HG02885 (cell line): ENCODE results near the gene HLA-DPA1.

Experiments used
- ATAC-seq: cut with Tn5 transposase; IDR thresholded peaks from one replicate; pipeline ENCODE4 v1.9.1; 2021; ENCODE audit warnings: mild to moderate bottlenecking; ENCODE audit not compliant: unreplicated experiment, poor library complexity

Gene HLA-DPA1

DNA sequence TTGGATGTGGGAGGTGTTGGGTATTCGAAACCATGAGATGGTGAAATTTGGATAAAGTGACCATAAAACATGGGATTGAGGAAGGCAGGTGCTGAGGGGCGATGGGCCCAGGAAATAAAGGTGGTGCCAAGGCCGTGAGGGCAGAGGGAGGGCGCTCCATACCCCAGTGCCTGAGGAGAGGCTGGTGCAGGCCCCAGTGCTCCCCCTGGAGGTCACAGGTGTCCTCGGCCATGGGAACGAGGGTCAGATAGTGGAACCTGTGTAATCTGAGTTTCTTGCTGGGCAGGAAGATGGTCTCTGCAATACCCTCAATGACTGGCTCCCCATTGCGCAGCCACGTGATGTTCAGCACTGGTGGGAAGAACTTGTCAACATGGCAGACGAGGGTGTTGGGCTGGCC is 18.5 kb upstream of the HLA-DPA1 start:
- ATAC-seq = no peak

DNA sequence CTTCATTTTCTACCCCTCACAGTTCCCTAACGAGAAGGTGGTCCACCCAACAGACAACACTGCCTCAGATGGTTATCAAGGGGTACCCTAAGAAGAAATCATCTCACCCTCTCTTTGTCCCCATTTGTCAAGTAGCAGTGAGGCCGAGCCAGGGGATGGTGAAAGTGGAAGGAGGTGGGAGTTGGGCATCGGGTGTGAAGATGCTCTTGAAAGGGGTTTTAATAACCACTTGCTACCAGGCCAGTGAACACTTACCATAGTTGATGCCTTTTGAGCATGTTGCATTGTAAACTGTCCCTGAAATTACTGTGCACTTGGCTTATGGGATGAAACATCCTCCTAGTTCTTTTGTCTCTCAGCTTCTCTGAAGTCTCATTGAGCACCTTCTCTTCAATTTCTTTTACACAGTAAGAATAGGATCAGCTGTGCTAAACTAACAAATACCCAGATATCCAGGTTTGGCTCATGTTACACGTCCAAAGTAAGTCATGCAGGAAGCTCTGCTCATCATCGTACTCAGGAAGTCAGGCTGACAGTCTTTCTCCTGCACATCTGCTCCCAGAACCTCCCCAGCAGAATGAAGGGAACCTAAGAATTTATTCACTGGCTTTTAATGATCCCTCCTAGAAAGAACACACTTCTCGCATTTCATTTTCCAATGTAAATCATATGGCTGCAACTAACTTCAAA is 15.6 kb upstream of the HLA-DPA1 start:
- ATAC-seq = no peak

DNA sequence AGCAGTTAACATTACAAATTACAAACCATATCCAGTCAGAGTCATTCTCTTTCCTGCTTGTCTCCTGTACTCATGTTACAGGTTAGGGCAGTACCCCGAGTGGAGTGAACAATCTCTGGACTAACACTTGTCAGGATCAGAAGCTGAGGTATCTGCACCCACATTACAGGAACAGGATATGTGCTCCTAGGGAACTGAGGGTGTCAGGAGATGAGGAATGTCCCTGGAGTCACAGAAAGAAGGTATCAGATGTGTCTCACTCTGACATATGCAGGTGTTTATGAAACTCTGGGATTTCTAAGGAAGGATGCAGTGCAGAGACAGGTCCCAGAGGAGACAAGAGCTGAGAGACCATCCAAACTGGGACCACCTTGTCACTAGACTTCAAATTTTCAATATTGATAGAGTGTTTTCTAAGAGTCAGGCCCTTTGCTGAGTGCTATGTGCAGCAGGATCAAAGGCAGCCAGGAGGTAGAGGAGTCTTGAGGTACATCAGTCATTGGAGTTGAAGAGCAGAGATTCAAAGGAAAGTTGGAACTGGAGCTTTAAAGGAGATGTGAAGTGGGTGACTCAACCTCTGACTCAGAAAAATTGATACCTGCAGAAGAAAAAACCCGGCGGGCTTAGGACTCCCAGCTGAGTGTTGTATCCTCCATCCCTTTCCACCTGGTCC is 14.9 kb upstream of the HLA-DPA1 start:
- ATAC-seq = no peak

DNA sequence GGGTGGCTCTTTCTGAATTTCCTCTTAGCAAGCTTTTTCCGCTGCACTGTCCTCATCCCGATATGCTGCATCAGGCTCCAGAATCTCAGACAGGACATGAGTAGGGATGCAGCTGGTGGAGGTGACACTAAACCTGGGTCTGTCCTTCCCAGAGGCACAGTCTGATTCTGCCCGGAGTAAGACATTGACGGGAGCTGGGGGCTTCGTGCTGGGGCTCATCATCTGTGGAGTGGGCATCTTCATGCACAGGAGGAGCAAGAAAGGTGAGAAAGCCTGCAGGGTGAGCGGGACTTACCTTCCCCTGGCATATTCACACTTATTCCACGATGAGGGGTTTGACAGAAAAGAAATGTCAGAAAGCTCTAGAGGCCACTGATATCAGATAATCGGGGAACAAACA is 12.2 kb upstream of the HLA-DPA1 start:
- ATAC-seq = no peak

DNA sequence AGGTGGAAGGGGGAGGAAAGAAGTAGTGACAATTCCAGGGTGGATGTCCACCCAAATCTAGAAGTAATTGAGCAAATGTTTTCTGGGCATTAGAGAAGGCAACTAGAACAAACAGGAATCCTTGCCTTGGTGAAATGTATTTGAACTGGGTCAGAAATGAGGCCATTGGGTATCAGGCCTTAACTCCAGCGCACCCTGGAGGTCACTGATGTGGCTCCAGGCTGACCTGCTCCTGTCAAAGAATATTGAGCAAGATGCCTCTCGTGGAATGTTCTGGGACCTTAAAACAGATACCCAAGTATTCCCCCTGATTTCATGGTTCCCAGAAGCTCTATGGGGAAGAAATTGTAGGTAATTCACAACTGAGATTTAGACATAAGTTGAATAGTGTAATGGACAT is 9.3 kb upstream of the HLA-DPA1 start:
- ATAC-seq = no peak

DNA sequence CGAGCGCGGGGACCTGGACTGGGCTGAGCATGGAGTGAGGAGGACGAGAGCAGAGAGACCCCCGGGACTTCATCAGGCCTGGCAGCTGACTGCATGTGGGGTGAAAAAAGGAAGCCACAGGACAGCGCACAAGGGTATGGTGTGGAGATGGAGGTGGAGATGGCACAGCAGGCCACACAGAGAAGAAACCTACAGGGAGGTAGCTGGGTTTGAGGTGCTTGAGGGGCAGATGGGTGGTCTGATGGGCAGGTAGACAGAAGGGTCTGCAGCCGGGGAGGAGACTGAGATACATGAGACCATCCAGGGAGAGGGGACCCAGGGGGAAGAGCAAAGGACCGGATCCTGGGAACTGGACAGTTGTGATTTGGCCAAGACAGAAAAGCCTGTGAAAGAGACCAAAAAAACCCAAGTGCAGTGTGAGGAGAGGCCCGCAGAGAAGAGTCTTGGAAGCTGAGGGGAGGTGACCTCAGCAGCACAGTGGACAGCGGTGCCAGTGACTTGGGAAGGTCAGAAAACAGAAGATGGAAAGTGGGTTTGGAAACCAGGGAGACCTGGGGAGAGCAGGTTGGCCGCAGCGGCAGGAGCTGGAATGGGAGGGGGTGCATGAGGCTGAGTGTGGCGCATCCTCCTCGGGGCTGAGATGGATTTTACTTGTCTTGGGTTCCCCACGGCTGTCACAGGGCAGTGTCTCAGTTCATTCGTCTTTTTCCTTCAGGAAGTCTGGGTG is 7.8 kb upstream of the HLA-DPA1 start:
- no peak for ATAC-seq

DNA sequence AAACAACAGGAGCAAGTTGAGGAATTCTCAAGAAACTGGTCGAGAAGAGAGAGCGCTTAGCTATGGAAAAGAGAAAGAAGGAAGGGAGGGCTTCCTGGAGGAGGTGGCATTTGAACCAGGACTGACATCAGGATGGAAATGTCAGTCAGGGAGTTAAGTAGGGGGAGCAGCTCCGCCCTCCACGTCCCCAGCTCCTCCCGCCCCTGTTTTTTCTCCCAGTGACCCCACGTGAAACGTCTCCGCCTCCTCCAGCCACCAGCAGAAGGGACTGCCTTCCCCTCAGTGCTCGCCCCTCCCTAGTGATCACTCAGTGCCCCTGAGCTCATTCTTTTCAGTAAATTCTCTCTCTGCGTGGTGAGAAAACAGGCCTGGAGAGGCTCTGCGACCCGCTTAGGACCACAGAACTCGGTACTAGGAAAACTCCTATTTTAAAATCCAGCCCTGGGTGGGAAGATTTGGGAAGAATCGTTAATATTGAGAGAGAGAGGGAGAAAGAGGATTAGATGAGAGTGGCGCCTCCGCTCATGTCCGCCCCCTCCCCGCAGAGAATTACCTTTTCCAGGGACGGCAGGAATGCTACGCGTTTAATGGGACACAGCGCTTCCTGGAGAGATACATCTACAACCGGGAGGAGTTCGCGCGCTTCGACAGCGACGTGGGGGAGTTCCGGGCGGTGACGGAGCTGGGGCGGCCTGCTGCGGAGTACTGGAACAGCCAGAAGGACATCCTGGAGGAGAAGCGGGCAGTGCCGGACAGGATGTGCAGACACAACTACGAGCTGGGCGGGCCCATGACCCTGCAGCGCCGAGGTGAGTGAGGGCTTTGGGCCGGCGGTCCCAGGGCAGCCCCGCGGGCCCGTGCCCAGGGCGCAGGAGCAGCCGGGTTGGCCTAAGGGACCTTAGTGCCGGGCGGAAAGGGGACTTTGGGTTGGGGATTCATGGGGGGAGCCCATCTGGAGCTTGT is 7.0 kb upstream of the HLA-DPA1 start:
- ATAC-seq = no peak

DNA sequence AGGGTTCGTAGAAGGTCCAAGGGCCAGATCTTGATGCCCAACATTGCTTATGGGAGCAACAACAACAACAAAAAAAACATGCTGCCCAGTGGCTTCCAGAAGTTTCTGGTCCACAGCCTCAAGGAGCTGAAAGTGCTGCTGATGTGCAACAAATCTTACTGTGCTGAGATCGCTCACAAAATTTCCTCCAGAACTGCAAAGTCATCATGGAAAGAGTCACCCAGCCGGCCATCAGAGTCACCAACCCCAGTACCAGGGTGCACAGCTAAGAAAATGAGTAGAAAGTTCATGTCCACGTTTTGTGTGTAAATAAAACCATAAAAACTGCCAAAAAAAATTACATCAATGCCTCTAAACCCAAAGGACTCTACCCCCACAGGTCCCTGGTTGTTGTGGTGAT is 6.1 kb upstream of the HLA-DPA1 start:
- ATAC-seq = no peak

DNA sequence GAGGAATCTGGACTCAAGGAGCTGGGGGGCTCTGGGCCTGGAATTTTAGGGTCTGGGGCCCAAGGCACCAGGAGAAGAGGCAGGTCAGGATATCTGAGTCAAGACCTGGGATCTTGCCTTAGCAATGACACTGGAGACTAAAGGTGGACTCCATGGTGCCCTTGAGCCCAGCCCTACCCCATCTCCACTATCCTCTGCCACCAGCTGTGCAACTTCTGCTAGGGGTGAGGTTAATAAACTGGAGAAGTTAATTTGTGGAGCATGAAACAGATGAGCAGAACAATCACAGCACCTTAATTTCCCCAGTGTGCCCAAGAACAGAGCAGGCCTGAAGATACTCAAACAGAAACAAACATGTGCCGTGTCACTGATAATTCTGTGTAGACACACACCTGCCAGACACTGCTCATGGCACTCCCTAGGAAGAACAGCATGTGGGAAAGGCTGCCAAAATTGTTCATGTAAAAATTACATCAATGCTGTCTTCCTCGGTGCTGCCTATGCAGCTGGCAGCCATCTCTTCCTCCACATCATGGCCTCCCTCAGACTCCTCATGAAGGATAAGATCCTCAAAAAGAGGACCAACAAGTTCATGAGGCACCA is 5.6 kb upstream of the HLA-DPA1 start:
- ATAC-seq = no peak

DNA sequence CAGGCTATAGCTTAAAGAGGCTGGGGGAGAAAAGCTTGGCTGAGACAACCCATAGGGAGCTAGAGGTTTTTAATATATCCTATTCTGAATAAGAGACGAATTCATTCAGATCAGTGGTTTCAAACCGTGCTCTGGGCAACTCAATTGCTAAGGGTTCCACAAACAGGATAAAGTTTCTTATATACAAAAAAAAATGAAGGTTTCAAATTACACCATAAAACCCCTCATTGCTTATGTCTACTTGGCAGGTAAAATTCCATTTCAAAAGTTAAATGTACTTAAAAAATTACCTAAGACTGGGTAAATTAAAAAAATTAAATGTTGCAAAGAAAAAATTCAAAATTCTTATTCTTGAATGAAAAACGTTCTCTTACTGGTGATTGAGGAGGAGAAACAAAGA is 5.0 kb upstream of the HLA-DPA1 start:
- ATAC-seq = no peak

DNA sequence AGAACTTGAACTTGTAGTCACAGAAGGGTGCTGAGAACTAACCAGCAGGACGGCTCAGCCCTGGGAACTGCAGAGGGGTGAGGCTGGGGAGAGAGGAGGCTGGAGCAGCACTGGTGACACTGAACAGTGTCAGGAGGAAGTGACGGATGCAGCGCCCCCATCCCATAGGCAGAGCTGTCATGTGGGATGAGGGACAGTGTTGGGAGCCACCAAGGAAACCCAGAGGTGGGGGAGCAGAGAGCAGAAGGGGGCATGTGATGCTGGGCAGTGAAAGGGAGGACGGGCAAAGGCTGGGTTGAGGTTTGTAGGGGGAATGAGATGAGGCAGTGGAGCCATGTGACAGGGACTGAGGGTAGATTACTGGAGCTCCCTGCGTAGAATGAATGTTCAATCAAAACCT is 4.5 kb upstream of the HLA-DPA1 start:
- ATAC-seq = no peak

DNA sequence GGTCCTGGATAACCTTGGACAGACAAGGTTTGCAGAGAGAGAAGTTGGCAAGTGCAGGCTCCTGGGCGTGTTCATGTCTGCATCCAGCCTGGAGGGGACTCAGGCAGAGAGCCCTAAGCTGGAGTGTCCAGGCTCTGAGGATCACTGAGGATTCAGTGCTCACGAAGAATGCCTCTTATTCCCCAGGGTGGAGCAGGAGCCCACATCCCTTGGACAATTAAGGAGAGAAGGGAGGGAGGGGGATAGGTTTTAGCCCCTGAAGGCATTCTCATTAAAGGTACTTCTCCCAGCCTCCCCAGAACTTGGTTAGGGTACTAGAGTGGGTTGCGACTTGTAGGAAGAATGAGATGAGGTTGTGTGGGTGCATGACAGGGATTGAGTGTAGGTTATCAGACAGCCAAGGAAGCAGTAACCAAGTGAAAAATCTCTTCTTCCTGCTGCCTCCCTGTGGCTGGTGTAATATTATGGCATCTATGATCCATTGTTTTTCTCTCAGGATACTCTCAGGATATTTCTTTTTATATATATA is 3.0 kb upstream of the HLA-DPA1 start:
- no peak for ATAC-seq

DNA sequence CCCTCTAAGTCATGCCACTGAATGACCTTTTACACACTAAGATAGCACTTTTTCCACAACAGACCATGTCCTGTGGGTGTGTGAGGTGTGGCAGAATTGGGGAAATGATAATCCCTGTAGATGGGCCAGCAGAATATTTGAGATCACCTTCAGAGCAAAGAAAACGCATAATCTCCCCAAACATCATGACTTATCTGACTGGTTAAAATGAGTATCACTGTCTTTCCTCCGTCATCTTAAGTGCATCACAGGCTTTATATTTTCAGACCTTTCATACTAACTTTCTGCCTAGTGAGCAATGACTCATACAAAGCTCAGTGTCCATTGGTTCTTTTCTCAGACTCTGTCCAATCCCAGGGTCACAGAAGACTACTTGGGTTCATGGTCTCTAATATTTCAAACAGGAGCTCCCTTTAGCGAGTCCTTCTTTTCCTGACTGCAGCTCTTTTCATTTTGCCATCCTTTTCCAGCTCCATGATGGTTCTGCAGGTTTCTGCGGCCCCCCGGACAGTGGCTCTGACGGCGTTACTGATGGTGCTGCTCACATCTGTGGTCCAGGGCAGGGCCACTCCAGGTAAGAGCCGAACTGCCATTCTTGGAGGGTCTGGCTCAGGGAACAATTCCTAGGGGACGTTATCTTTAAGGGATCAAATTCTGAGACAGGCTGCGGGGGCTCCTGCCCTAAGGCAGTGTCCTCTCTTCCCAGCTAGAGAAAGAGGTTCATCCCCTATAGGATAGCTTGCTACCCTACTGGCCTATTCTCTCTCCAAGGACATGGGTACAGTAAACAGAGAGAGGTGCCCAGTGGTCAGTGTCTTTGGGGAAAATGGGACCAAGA is 2.3 kb upstream of the HLA-DPA1 start, which contains the start of gene HLA-DPB1:
HLA-DPB1 (plus strand) TSS at position 423 of the 838 bp plus-strand sequence; CDS start at position 475, 52 bp downstream.
- ATAC-seq = peak; percentile 77

DNA sequence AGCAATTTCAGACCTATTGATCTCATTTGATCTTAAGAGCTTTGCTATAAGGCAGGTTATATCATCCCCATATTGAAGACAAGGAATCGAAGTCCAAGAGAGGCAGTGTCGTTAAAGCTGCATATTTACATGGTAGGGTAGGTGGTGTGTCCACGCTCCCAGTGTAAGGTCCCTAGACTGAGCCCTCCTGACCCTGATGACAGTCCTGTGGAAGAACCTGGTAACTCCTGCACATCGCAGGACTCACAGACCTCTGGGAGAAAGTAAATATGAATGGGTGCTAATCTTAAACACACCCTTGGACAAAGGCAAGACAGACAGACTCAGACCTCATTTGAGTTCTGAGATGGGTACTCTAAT is 1.7 kb upstream of the HLA-DPA1 start:
- ATAC-seq = peak; percentile 3

DNA sequence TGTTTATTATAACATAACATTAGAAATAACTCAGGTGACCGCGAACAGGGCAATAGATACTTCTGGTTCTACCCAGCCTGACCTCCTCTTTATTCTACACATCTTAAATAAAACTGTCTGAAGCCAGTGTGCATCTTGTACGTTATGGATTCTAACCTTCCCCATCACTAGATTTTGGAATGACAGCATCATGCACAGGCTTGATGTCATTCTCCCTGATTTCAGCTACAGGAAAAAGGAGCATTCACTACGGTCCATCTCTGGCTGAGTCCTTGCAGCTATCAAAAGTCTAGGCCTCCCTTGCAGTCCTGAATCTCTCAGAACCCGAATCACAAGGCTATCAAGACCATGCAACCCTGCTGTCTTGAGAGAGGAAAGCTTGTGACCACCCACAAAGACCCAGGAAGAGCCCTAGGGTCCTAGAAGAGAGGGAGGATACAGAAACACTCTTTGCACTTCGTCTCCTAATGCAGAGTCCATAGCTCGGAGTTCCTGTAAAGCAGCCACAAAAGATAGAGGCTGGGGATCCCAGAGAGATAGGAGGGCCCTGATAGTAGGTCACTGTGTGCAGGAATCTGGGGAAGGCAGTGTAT is 845 bp downstream of the HLA-DPA1 start:
- no peak for ATAC-seq

DNA sequence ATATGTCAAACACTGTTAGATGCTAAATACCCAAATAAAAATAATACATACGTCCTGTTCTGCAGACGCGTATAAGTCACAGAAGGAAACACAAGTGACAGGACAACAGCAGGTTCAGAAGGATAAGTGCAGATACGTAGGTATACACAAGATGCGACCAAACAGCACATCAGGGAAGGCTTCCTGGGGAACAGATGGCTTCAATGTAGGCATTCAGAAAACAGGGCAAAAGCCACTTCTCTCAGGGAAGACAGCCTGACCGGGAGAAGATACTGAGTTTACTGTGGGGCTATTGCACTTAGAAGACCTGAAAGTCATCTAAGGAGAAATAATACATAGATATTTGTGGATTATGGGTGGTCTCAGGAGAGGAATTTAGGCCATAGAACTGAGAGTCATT is 1.9 kb downstream of the HLA-DPA1 start:
- no peak for ATAC-seq

DNA sequence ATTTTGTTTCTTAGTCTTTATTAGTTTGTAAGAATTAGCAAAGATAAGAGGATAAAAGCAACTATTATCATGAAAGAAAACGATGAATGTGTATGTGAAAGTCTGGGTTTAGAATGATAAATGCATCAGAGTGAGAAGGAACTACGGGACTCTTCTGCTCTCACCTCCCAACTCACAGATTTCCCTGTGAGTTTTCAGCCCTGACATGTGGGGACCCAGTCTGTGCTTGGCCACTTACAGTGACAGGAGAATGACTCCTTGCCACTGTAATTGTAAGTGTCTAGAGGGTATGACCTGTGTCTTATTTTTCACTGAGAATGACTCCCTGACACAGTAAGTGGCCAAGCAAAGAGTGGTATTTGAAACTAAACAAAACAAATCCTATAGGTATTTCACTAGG is 2.5 kb downstream of the HLA-DPA1 start:
- ATAC-seq = no peak

DNA sequence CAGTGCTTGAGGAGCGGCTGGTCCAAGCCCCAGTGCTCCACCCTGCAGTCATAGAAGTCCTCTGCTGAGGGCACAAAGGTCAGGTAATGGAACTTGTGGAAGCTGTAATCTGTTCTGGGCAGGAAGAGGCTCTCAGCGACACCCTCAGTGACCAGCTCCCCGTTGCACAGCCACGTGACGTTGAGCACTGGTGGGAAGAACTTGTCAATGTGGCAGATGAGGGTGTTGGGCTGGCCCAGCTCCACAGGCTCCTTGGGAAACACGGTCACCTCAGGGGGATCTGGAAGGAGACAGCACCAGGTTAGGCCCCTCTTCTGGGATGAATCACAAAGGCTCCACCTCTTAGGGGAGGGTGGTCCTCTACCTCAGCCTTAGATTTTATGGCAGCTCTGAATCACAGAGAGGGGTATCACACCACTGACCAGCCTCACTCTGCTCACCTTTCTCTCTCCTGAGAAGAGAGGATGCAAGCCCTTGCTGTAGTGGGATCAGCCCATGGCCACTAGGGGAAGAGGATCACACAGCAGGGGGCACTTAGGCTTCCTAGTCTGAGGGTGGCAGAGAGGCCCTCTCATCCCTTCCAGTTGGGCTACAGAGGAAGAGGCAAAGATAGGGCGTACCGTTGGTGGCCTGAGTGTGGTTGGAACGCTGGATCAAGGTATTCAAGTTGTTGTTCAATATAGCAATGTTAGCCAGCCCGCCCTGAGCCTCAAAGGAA is 4.3 kb downstream of the HLA-DPA1 start:
- ATAC-seq = no peak
